GM23338 (cell line): Measurements from ENCODE around the gene TPM2. TPM values are rescaled to one million over a fixed set of nuclear protein-coding genes. Genes with fewer than 3 reads are reported as not detected.

Experiments
- ATAC-seq: fragments of 200-7000 bp; cut with Tn5 transposase; 3 replicates; pipeline ENCODE4 v1.9.1; 2020
- DNase-seq: peaks from one replicate; pipeline ENCODE4 v3.0.0-alpha.2; 2015; ENCODE audit warnings: low spot score
- H2AFZ ChIP-seq: fragments of 200-600 bp; sonication (generic); 2 replicates; pipeline ENCODE4 v1.8.0; 2016; ENCODE audit warnings: antibody characterized with exemption, mild to moderate bottlenecking, moderate library complexity
- H3F3A ChIP-seq: fragments of 200-600 bp; sonication (generic); replicated peaks from 2 replicates; pipeline ENCODE4 v1.8.0; 2017; ENCODE audit warnings: antibody characterized with exemption, mixed run types, low read depth
- H3K27ac ChIP-seq: fragments of 200-600 bp; sonication (generic); 2 replicates; pipeline ENCODE4 v1.6.1; 2016; ENCODE audit warnings: low read depth
- H3K27me3 ChIP-seq: fragments of 200-600 bp; sonication (generic); 2 replicates; pipeline ENCODE4 v1.8.0; 2016; ENCODE audit warnings: mild to moderate bottlenecking, mixed run types, moderate library complexity; ENCODE audit not compliant: insufficient read depth
- H3K36me3 ChIP-seq: fragments of 200-600 bp; sonication (generic); 2 replicates; pipeline ENCODE4 v1.8.0; 2016; ENCODE audit warnings: mild to moderate bottlenecking; ENCODE audit not compliant: insufficient read depth
- H3K4me1 ChIP-seq: fragments of 200-600 bp; sonication (generic); 2 replicates; pipeline ENCODE4 v1.8.0; 2016; ENCODE audit warnings: mild to moderate bottlenecking, moderate library complexity; ENCODE audit not compliant: insufficient read depth
- H3K4me2 ChIP-seq: fragments of 200-600 bp; sonication (generic); 2 replicates; pipeline ENCODE4 v1.7.1; 2017; ENCODE audit warnings: mixed run types
- H3K4me3 ChIP-seq: fragments of 200-600 bp; sonication (generic); 2 replicates; pipeline ENCODE4 v1.6.1; 2016; ENCODE audit warnings: mixed run types
- H3K79me2 ChIP-seq: fragments of 200-600 bp; sonication (generic); replicated peaks from 2 replicates; pipeline ENCODE4 v1.8.0; 2017; ENCODE audit warnings: mild to moderate bottlenecking; ENCODE audit not compliant: insufficient read depth
- H3K9me2 ChIP-seq: fragments of 200-600 bp; sonication (generic); 2 replicates; pipeline ENCODE4 v1.8.0; 2017; ENCODE audit not compliant: insufficient read depth
- H4K20me1 ChIP-seq: fragments of 200-600 bp; sonication (generic); replicated peaks from 2 replicates; pipeline ENCODE4 v1.8.0; 2017; ENCODE audit warnings: mild to moderate bottlenecking; ENCODE audit not compliant: insufficient read depth
- H3K27ac Mint-ChIP-seq: 2 replicates; pipeline ENCODE4 v1.8.0; 2020; ENCODE audit warnings: inconsistent platforms, mild to moderate bottlenecking, moderate library complexity, mixed read lengths
- H3K27me3 Mint-ChIP-seq: 3 replicates; pipeline ENCODE4 v1.8.0; 2022; ENCODE audit warnings: low read depth, mild to moderate bottlenecking, moderate library complexity, mixed read lengths, inconsistent platforms; ENCODE audit not compliant: insufficient read depth, poor library complexity
- H3K36me3 Mint-ChIP-seq: 3 replicates; pipeline ENCODE4 v1.8.0; 2021; ENCODE audit warnings: low read depth, mild to moderate bottlenecking, inconsistent platforms, moderate library complexity, mixed read lengths
- H3K4me1 Mint-ChIP-seq: 3 replicates; pipeline ENCODE4 v1.8.0; 2020; ENCODE audit warnings: mild to moderate bottlenecking, inconsistent platforms, mixed read lengths
- H3K4me3 Mint-ChIP-seq: 3 replicates; pipeline ENCODE4 v1.8.0; 2021; ENCODE audit warnings: moderate library complexity, mild to moderate bottlenecking, inconsistent platforms, mixed read lengths
- H3K9me3 Mint-ChIP-seq: 3 replicates; pipeline ENCODE4 v1.8.0; 2020; ENCODE audit warnings: moderate library complexity, mild to moderate bottlenecking, inconsistent platforms, mixed read lengths
- EZH2 ChIP-seq: fragments of 200-600 bp; sonication (generic); IDR thresholded peaks from one replicate; pipeline ENCODE4 v1.8.0; 2017; ENCODE audit warnings: antibody characterized with exemption, mild to moderate bottlenecking, low read depth; ENCODE audit not compliant: unreplicated experiment
- EZH2phosphoT487 ChIP-seq: fragments of 200-600 bp; sonication (generic); IDR thresholded peaks from one replicate; pipeline ENCODE4 v1.8.1; 2018; ENCODE audit warnings: antibody characterized with exemption; ENCODE audit not compliant: unreplicated experiment
- JUNB ChIP-seq: IDR thresholded peaks from one replicate; pipeline ENCODE4 v1.6.1; 2016; ENCODE audit warnings: antibody characterized with exemption; ENCODE audit not compliant: unreplicated experiment
- NANOG ChIP-seq: IDR thresholded peaks from 2 replicates; pipeline ENCODE4 v1.6.1; 2016; ENCODE audit warnings: antibody characterized with exemption, borderline replicate concordance
- ZNF114 ChIP-seq: fragments of 250-450 bp; sonication (Bioruptor Pico); IDR thresholded peaks from 2 replicates; pipeline ENCODE4 v1.5.0; 2020; ENCODE audit warnings: mild to moderate bottlenecking, moderate library complexity
- polyA plus RNA-seq: library from polyadenylated mRNA; unstranded; fragments of >200 nt; fragmentation: Nextera tagmentation; extraction: Ambion mirVana; gene quantifications from 2 replicates; pipeline ENCODE4 v1.2.1, GENCODE V29; 2016
- total RNA-seq: library from RNA; depleted of rRNA; stranded (reverse); fragments of >200 nt; shearing (Covaris generic); gene quantifications from 2 replicates; pipeline ENCODE4 v1.2.3, GENCODE V29; 2014
- TF ChIP-seq, protein P1 (sequence below): IDR thresholded peaks from 2 replicates; pipeline ENCODE4 v1.6.1; 2016; ENCODE audit warnings: antibody characterized with exemption
- TF ChIP-seq, protein P2 (sequence below): IDR thresholded peaks from one replicate; pipeline ENCODE4 v1.6.1; 2018; ENCODE audit warnings: antibody characterized with exemption; ENCODE audit not compliant: unreplicated experiment
- TF ChIP-seq, protein P3 (sequence below): fragments of 250-450 bp; sonication (Bioruptor Pico); IDR thresholded peaks from 2 replicates; pipeline ENCODE4 v1.5.0; 2020; ENCODE audit warnings: mild to moderate bottlenecking, moderate library complexity

The TPM2 gene
- total and polyA plus RNA-seq, 2 experiments from 2014 or later = 116 to 488 TPM

DNA sequence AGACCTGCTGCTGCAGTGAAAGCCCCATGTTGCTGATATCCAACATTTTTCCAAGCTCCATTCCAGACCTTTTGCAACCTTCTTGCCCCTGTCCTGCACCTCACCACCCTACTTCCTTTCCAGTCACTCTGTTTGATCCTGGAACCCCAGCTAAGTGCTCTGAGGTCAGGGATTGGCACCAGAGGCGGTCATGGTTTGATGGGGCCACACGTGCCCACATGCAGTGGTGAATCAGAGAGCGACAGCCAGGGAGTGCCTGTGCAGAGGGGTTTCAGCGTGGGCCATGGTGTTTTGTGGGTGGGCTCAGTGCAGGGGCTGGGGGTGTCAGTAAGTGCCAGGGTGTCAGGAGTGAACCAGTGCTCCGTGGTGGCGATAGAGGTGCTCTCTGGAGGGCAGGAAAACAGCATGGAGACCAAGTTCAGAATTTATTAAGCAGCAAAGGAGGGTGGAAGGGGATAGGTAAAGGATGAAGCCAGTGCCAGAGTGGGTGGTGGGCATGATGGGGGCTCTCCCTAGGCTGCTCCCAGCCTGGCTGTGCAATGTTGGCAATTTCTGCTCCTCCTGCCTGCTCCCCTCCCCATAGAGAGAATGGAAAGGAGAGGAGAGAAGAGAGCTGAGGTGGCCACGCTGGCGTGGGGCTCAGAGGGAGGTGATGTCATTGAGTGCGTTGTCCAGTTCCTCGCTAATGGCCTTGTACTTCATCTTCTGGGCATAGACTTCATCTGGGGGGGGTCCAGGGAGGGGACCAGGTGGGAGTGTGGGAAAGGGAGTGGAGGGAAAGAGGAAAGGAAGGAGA lies 7.0 kb downstream of the TPM2 start (continued):
- TF ChIP-seq, protein P1, sequence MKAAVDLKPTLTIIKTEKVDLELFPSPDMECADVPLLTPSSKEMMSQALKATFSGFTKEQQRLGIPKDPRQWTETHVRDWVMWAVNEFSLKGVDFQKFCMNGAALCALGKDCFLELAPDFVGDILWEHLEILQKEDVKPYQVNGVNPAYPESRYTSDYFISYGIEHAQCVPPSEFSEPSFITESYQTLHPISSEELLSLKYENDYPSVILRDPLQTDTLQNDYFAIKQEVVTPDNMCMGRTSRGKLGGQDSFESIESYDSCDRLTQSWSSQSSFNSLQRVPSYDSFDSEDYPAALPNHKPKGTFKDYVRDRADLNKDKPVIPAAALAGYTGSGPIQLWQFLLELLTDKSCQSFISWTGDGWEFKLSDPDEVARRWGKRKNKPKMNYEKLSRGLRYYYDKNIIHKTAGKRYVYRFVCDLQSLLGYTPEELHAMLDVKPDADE = no peak
- no peak for TF ChIP-seq EZH2phosphoT487
- TF ChIP-seq ZNF114 (CRISPR knock-in tag) = no peak
- TF ChIP-seq EZH2 = no peak

DNA sequence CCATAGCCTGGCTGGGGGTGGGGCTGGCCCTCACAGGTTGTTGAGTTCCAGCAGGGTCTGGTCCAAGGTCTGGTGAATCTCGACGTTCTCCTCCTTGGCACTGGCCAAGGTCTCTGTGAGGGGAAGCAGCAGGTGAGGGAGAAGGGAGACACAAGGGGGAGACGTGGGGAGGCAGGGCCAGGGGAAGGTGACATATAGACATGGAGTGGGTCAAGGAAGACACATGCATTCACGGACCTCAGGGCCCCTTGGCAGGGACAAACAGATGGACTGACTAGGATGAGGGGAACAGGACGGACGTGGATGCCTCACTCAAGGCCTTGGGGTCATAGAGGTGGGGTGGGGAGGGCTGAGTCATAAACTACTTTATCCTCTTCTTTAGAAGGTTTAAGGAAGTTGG lies 7.7 kb downstream of the TPM2 start:
- Histone ChIP-seq H3K4me2 (no peak overlapping the region), H2AFZ (no peak overlapping the region), H3K9me2 (no peaks in the 10 kb centered on the region), H3K79me2 (0 out of 2 replicates have a peak, but pooled peaks cover 2% of the 10 kb centered on the region), H3K27me3 (peaks cover 1% of the 10 kb centered on the region; the same call in 1 of the 2 replicates), H3K4me3 (no peak overlapping the region), H4K20me1 (peaks cover 3% of the 10 kb centered on the region; the same call in 1 of the 2 replicates), H3K4me1 (peaks cover 10% of the 10 kb centered on the region), H3K27ac (peak overlapping the region; percentile 80; the same call in 1 of the 2 replicates), H3F3A (peaks cover 25% of the 10 kb centered on the region), H3K36me3 (peaks cover 26% of the 10 kb centered on the region)
- H3K27me3 Mint-ChIP-seq = peaks cover 14% of the 10 kb centered on the region
- H3K4me3 Mint-ChIP-seq = no peak overlapping the region
- H3K9me3 Mint-ChIP-seq = no peaks in the 10 kb centered on the region
- H3K36me3 Mint-ChIP-seq = peaks cover 52% of the 10 kb centered on the region
- no peak for ATAC-seq
- H3K27ac Mint-ChIP-seq = no peak overlapping the region
- TF ChIP-seq EZH2 = no peak
- no peak for TF ChIP-seq EZH2phosphoT487
- TF ChIP-seq, protein P2, sequence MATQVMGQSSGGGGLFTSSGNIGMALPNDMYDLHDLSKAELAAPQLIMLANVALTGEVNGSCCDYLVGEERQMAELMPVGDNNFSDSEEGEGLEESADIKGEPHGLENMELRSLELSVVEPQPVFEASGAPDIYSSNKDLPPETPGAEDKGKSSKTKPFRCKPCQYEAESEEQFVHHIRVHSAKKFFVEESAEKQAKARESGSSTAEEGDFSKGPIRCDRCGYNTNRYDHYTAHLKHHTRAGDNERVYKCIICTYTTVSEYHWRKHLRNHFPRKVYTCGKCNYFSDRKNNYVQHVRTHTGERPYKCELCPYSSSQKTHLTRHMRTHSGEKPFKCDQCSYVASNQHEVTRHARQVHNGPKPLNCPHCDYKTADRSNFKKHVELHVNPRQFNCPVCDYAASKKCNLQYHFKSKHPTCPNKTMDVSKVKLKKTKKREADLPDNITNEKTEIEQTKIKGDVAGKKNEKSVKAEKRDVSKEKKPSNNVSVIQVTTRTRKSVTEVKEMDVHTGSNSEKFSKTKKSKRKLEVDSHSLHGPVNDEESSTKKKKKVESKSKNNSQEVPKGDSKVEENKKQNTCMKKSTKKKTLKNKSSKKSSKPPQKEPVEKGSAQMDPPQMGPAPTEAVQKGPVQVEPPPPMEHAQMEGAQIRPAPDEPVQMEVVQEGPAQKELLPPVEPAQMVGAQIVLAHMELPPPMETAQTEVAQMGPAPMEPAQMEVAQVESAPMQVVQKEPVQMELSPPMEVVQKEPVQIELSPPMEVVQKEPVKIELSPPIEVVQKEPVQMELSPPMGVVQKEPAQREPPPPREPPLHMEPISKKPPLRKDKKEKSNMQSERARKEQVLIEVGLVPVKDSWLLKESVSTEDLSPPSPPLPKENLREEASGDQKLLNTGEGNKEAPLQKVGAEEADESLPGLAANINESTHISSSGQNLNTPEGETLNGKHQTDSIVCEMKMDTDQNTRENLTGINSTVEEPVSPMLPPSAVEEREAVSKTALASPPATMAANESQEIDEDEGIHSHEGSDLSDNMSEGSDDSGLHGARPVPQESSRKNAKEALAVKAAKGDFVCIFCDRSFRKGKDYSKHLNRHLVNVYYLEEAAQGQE = no peak
- no peak for TF ChIP-seq JUNB
- no peak for TF ChIP-seq NANOG
- TF ChIP-seq, protein P3, sequence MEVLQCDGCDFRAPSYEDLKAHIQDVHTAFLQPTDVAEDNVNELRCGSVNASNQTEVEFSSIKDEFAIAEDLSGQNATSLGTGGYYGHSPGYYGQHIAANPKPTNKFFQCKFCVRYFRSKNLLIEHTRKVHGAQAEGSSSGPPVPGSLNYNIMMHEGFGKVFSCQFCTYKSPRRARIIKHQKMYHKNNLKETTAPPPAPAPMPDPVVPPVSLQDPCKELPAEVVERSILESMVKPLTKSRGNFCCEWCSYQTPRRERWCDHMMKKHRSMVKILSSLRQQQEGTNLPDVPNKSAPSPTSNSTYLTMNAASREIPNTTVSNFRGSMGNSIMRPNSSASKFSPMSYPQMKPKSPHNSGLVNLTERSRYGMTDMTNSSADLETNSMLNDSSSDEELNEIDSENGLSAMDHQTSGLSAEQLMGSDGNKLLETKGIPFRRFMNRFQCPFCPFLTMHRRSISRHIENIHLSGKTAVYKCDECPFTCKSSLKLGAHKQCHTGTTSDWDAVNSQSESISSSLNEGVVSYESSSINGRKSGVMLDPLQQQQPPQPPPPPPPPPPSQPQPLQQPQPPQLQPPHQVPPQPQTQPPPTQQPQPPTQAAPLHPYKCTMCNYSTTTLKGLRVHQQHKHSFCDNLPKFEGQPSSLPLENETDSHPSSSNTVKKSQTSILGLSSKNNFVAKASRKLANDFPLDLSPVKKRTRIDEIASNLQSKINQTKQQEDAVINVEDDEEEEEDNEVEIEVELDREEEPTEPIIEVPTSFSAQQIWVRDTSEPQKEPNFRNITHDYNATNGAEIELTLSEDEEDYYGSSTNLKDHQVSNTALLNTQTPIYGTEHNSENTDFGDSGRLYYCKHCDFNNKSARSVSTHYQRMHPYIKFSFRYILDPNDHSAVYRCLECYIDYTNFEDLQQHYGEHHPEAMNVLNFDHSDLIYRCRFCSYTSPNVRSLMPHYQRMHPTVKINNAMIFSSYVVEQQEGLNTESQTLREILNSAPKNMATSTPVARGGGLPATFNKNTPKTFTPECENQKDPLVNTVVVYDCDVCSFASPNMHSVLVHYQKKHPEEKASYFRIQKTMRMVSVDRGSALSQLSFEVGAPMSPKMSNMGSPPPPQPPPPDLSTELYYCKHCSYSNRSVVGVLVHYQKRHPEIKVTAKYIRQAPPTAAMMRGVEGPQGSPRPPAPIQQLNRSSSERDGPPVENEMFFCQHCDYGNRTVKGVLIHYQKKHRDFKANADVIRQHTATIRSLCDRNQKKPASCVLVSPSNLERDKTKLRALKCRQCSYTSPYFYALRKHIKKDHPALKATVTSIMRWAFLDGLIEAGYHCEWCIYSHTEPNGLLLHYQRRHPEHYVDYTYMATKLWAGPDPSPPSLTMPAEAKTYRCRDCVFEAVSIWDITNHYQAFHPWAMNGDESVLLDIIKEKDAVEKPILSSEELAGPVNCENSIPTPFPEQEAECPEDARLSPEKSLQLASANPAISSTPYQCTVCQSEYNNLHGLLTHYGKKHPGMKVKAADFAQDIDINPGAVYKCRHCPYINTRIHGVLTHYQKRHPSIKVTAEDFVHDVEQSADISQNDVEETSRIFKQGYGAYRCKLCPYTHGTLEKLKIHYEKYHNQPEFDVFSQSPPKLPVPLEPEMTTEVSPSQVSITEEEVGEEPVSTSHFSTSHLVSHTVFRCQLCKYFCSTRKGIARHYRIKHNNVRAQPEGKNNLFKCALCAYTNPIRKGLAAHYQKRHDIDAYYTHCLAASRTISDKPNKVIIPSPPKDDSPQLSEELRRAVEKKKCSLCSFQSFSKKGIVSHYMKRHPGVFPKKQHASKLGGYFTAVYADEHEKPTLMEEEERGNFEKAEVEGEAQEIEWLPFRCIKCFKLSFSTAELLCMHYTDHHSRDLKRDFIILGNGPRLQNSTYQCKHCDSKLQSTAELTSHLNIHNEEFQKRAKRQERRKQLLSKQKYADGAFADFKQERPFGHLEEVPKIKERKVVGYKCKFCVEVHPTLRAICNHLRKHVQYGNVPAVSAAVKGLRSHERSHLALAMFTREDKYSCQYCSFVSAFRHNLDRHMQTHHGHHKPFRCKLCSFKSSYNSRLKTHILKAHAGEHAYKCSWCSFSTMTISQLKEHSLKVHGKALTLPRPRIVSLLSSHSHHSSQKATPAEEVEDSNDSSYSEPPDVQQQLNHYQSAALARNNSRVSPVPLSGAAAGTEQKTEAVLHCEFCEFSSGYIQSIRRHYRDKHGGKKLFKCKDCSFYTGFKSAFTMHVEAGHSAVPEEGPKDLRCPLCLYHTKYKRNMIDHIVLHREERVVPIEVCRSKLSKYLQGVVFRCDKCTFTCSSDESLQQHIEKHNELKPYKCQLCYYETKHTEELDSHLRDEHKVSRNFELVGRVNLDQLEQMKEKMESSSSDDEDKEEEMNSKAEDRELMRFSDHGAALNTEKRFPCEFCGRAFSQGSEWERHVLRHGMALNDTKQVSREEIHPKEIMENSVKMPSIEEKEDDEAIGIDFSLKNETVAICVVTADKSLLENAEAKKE (CRISPR knock-in tag) = no peak
- H3K4me1 Mint-ChIP-seq = peaks cover 26% of the 10 kb centered on the region
- no peak for DNase-seq
